Activated effector memory CD4-positive, alpha-beta T cell treated with anti-CD3 and anti-CD28 coated beads, Interleukin-2, amount 50 U/mL, for 16 hours (primary cell): ENCODE measurements around the gene MAGEB6B.
"Not testable (repeated sequence)": the region's sequence is repeated elsewhere in the genome, so short reads cannot be mapped to it uniquely, and the experiment has no call there.

Experiments used
- DNase-seq: peaks from one replicate; pipeline ENCODE4 v3.0.0-alpha.2; 2020

The MAGEB6B gene

DNA sequence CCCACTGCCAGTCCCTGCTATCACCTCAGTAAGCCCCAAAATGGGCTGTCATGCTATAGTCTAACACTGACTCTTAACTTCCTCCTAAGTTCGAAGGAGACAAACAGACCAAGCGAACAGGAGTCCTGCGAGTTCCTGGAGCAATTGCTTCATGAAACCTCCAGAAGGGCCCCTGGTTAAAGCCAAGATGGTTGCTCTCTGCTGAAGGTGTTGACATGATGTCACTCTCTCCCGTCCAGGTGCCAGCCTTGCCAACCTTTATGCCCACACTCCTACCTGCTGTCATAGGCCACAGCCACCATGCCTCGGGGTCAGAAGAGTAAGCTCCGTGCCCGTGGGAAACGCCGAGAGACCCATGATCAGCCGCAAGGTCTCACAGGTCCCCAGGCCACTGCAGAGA lies at the start of gene MAGEB6B:
TSS of gene MAGEB6B (plus strand) at position 301 of the 400 bp plus-strand sequence. CDS start at position 301, 0 bp downstream.
- no peak for DNase-seq

DNA sequence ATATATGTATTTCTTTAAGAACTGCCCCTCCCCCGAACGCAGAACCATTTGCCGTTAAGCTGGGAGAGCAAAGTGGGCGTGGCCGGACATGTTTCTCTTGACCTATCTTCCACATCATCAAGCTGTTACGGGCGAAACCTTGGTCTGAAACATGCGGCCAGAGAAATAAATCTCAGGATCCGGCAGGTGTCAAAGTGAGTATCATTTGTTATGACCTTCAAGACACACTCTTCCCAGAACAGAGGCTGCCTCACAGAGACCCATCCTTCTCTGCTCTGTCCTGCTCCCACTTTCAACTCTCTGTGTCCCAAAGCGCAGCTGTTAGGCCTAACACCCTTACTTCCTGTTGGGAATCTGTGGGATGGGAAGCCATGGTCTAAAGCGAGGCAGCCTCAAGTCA lies 22.1 kb upstream of the MAGEB6B start, which contains the start of gene MAGEB18:
TSS of gene MAGEB18 (plus strand) at position 70 of the 400 bp plus-strand sequence. CDS start 643 bp downstream, outside the sequence.
- no peak for DNase-seq

DNA sequence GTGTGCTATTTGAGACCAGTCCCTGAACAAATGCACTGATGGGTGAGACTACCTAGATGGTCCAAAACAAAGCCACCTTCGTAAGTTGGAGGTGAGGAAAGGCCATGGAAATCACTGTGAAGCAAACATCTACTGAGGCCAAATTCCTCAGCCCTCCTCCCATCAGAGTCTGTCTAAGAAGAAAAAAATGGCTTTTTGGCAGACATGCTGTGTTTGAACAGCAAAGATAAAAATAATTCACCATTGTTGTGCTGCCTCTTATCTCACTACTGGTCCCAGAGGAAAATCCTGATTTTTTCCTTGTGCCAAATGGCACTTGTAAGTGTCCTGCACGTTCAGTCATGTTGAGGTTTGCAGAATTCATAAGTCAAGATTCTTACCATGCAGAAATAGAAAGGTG lies 14.4 kb upstream of the MAGEB6B start:
- no peak for DNase-seq

GRCh38 chrX:26192204-26192603 lies 31.8 kb downstream of the MAGEB6B start, which contains the start of gene MAGEB6:
Gene MAGEB6, plus strand, starts transcription at chrX:26192440. Its CDS starts 1,407 bp downstream, at chrX:26193847.
- DNase-seq: no peak

GRCh38 chrX:26203561-26203960 lies 43.2 kb downstream of the MAGEB6B start:
- DNase-seq: no peak

GRCh38 chrX:26204717-26205116 lies 44.3 kb downstream of the MAGEB6B start:
- DNase-seq: not testable (repeated sequence)

DNA sequence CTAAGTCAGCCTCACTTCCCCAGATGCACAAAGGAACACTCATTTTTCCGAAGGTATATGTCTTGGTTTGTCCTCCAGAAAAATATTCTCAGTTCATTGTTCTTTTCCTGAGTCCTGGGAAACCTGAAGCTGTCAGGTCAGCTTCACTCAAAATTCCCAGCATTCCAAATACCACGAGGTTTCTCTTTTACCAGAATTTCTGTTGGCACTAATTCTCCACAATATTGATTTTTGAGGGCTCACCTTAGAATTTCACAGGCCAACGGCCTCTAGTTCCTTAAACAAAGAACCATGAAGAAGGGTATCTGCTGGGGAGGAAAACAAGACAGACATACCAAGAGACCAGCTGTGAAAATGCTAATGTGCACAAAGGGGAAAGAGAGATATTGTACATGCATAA lies 47.6 kb downstream of the MAGEB6B start:
- DNase-seq: no peak
